ENCODE data around the gene PDGFA. TPM values are rescaled to one million over a fixed set of nuclear protein-coding genes. Genes with fewer than 3 reads are reported as not detected.

PDGFA gene
- total RNA-seq, 3 donors from 2014 or later (not counting 1 experiment from before 2014, with no cell fraction given): 0.86 to 2.0 (median 1.5) TPM

GRCh38 chr7:512541-513311, 6.9 kb downstream of the PDGFA start:
- ATAC-seq: no peak
- no peak for DNase-seq
- 88% methylated on average over 32 of the region's 32 CpGs for WGBS (ENCODE audit: insufficient coverage)

GRCh38 chr7:512146-512510, 7.5 kb downstream of the PDGFA start:
- Mint-ChIP-seq H3K4me3 (no peak overlapping the region), H3K27ac (no peak overlapping the region), H3K9me3 (no peaks in the 10 kb centered on the region), H3K36me3 (no peaks in the 10 kb centered on the region), H3K4me1 (no peaks in the 10 kb centered on the region), H3K27me3 (ENCODE audit: low read depth in 2 of 2) (peaks cover 6 to 8% of the 10 kb centered on the region in 2 donors)
- H3K27me3 ChIP-seq (ENCODE audit: control insufficient read depth, insufficient read depth, low read length): peaks cover 5% of the 10 kb centered on the region
- peaks cover 5% of the 10 kb centered on the region for H3K4me1 ChIP-seq (ENCODE audit: control insufficient read depth, insufficient read depth, low read length)
- no peak for DNase-seq
- 97% methylated on average over 19 of the region's 19 CpGs for WGBS (ENCODE audit: insufficient coverage)
- no peaks in the 10 kb centered on the region for H3K36me3 ChIP-seq (ENCODE audit: control insufficient read depth, insufficient read depth, low read length)
- no peaks in the 10 kb centered on the region for H3K9me3 ChIP-seq (ENCODE audit: control insufficient read depth, insufficient read depth, low read length)
- H3K27ac ChIP-seq (ENCODE audit: low read length): no peak overlapping the region
- no peak overlapping the region for H3K4me3 ChIP-seq (ENCODE audit: low read length)
- no peak for ATAC-seq
- TF ChIP-seq CTCF (IDR thresholded peaks at IDR 0.05): no peak
- intact Hi-C loops (cut with micrococcal nuclease): no loop called here

More at GRCh38 chr7:512541-513311, 6.9 kb downstream of the PDGFA start:
- Mint-ChIP-seq H3K4me1 (peaks cover 0 to 2% of the 10 kb centered on the region in 2 donors), H3K27ac (no peak overlapping the region), H3K36me3 (no peaks in the 10 kb centered on the region), H3K27me3 (ENCODE audit: low read depth in 2 of 2) (peaks cover 6 to 9% of the 10 kb centered on the region in 2 donors), H3K9me3 (no peaks in the 10 kb centered on the region), H3K4me3 (no peak overlapping the region)
- no peak for TF ChIP-seq CTCF (IDR thresholded peaks at IDR 0.05)
- Histone ChIP-seq H3K27me3 (ENCODE audit: control insufficient read depth, insufficient read depth, low read length) (peaks cover 7% of the 10 kb centered on the region), H3K4me3 (ENCODE audit: low read length) (no peak overlapping the region), H3K9me3 (ENCODE audit: control insufficient read depth, insufficient read depth, low read length) (no peaks in the 10 kb centered on the region), H3K36me3 (ENCODE audit: control insufficient read depth, insufficient read depth, low read length) (no peaks in the 10 kb centered on the region), H3K4me1 (ENCODE audit: control insufficient read depth, insufficient read depth, low read length) (peaks cover 10% of the 10 kb centered on the region), H3K27ac (ENCODE audit: low read length) (no peak overlapping the region)
- intact Hi-C loops (cut with micrococcal nuclease): no loop called here

- WGBS (ENCODE audit: insufficient coverage): 96% methylated on average over 25 of the region's 25 CpGs
- Mint-ChIP-seq H3K4me1 (no peaks in the 10 kb centered on the region), H3K4me3 (no peak overlapping the region), H3K36me3 (no peaks in the 10 kb centered on the region), H3K9me3 (no peaks in the 10 kb centered on the region), H3K27me3 (ENCODE audit: low read depth in 2 of 2) (peaks cover 6 to 8% of the 10 kb centered on the region in 2 donors), H3K27ac (no peak overlapping the region)
- H3K36me3 ChIP-seq (ENCODE audit: control insufficient read depth, insufficient read depth, low read length): no peaks in the 10 kb centered on the region
- no peaks in the 10 kb centered on the region for H3K9me3 ChIP-seq (ENCODE audit: control insufficient read depth, insufficient read depth, low read length)
- peaks cover 5% of the 10 kb centered on the region for H3K27me3 ChIP-seq (ENCODE audit: control insufficient read depth, insufficient read depth, low read length)
- ATAC-seq: no peak
- no peak for DNase-seq
- no peak overlapping the region for H3K4me3 ChIP-seq (ENCODE audit: low read length)
- intact Hi-C loops (cut with micrococcal nuclease): no loop called here
- no peak overlapping the region for H3K27ac ChIP-seq (ENCODE audit: low read length)
- H3K4me1 ChIP-seq (ENCODE audit: control insufficient read depth, insufficient read depth, low read length): peaks cover 3% of the 10 kb centered on the region
- no peak for TF ChIP-seq CTCF (IDR thresholded peaks at IDR 0.05)
These were observed 8.0 kb downstream of the PDGFA start for GRCh38 chr7:511476-512145.
